ENCODE measurements around the gene SEC11A. TPM values are rescaled to one million over a fixed set of nuclear protein-coding genes. Genes with fewer than 3 reads are reported as not detected.

Gene SEC11A
- total and polyA plus RNA-seq, 2 experiments from 2014 or later, result 218 to 271 TPM

GRCh38 chr15:84734794-84735479 is 19.0 kb upstream of the SEC11A start:
- Histone ChIP-seq H3K27ac (peak overlapping the region; percentile 92), H3K4me2 (peak overlapping the region; percentile 64)
- DNase-seq (ENCODE audit: low spot score), result peak; percentile 93

DNA sequence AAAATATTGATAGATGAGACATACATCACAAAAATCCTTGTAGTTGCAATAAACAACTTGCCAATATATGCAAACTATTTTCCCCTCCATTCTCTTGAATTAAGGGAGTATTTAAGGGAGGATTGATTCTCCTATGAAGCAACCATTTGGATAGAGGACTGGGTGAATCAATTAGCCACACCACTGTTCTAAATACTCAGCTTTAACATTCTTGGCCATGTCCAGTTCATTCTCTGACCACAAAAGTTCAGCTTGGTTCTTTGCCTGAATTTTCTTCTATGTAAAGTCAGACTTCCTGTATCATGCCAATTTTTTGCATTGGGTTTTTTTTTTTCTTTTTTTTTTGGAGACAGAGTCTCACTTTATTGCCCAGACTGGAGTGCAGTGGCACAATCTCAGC is 15.8 kb upstream of the SEC11A start:
- Histone ChIP-seq H3K9me2 (replicated peaks; ENCODE audit: insufficient read depth) (no peaks in the 10 kb centered on the region), H3K27ac (no peak overlapping the region), H3K4me2 (no peak overlapping the region), H4K20me1 (ENCODE audit: insufficient read depth, poor library complexity, severe bottlenecking) (no peaks in the 10 kb centered on the region), H2AFZ (no peak overlapping the region), H3K27me3 (no peaks in the 10 kb centered on the region), H3K9me3 (ENCODE audit: low read depth) (no peaks in the 10 kb centered on the region), H3K36me3 (replicated peaks; ENCODE audit: insufficient read depth, low read depth) (no peaks in the 10 kb centered on the region), H3K4me3 (no peak overlapping the region), H3K79me2 (no peaks in the 10 kb centered on the region), H3K4me1 (ENCODE audit: insufficient read depth) (peaks cover 5% of the 10 kb centered on the region)
- TF ChIP-seq EZH2phosphoT487 (IDR thresholded peaks at IDR 0.05; ENCODE audit: low read depth, severe bottlenecking, unreplicated experiment) (no peak), EZH2 (IDR thresholded peaks at IDR 0.05; ENCODE audit: borderline replicate concordance) (no peak), CTCF (IDR thresholded peaks at IDR 0.05; ENCODE audit: poor library complexity) (no peak)
- no peak for DNase-seq (ENCODE audit: low spot score)

More at GRCh38 chr15:84734794-84735479, 19.0 kb upstream of the SEC11A start:
- Histone ChIP-seq H3K4me3 (no peak overlapping the region), H3K36me3 (replicated peaks; ENCODE audit: insufficient read depth, low read depth) (no peaks in the 10 kb centered on the region), H4K20me1 (ENCODE audit: insufficient read depth, poor library complexity, severe bottlenecking) (no peaks in the 10 kb centered on the region), H3K9me3 (ENCODE audit: low read depth) (no peaks in the 10 kb centered on the region), H3K4me1 (ENCODE audit: insufficient read depth) (peaks cover 5% of the 10 kb centered on the region), H3K9me2 (replicated peaks; ENCODE audit: insufficient read depth) (no peaks in the 10 kb centered on the region), H3K27me3 (no peaks in the 10 kb centered on the region), H2AFZ (peak overlapping the region; percentile 28), H3K79me2 (no peaks in the 10 kb centered on the region)
- TF ChIP-seq EZH2 (IDR thresholded peaks at IDR 0.05; ENCODE audit: borderline replicate concordance), result no peak
- TF ChIP-seq CTCF (IDR thresholded peaks at IDR 0.05; ENCODE audit: poor library complexity), result no peak
- no peak for TF ChIP-seq EZH2phosphoT487 (IDR thresholded peaks at IDR 0.05; ENCODE audit: low read depth, severe bottlenecking, unreplicated experiment)
- 9% methylated on average over 7 of the region's 7 CpGs for WGBS (ENCODE audit: low lambda C conversion rate, missing lambda C conversion rate)

DNA sequence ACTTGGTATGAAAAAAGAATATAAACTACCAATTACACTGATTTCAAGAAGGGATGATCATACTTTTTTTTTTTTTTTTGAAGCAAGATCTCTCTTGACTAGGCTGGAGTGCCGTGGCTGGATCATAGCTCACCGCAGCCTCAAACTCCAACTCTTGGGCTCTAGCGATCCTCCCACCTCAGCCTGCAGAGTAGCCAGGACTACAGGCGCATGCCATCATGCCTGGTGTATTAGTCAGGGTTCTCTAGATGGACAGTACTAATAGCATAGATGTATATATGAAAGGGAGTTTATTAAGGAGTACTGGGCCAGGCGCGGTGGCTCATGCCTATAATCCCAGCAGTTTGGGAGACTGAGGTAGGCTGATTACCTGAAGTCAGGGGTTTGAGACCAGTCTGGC is 11.5 kb upstream of the SEC11A start:
- H3K27me3 ChIP-seq, result no peaks in the 10 kb centered on the region
- H3K4me2 ChIP-seq, result no peak overlapping the region
- no peaks in the 10 kb centered on the region for H3K79me2 ChIP-seq
- H3K4me3 ChIP-seq, result no peak overlapping the region
- H3K4me1 ChIP-seq (ENCODE audit: insufficient read depth), result no peaks in the 10 kb centered on the region
- no peaks in the 10 kb centered on the region for H3K9me3 ChIP-seq (ENCODE audit: low read depth)
- no peak for TF ChIP-seq EZH2phosphoT487 (IDR thresholded peaks at IDR 0.05; ENCODE audit: low read depth, severe bottlenecking, unreplicated experiment)
- no peak for TF ChIP-seq EZH2 (IDR thresholded peaks at IDR 0.05; ENCODE audit: borderline replicate concordance)
- no peak for TF ChIP-seq CTCF (IDR thresholded peaks at IDR 0.05; ENCODE audit: poor library complexity)
- H3K27ac ChIP-seq, result no peak overlapping the region
- H4K20me1 ChIP-seq (ENCODE audit: insufficient read depth, poor library complexity, severe bottlenecking), result no peaks in the 10 kb centered on the region
- 88% methylated on average over 6 of the region's 6 CpGs for WGBS (ENCODE audit: low lambda C conversion rate, missing lambda C conversion rate)
- DNase-seq (ENCODE audit: low spot score), result no peak
- H2AFZ ChIP-seq, result no peak overlapping the region
- no peaks in the 10 kb centered on the region for H3K36me3 ChIP-seq (replicated peaks; ENCODE audit: insufficient read depth, low read depth)
- no peaks in the 10 kb centered on the region for H3K9me2 ChIP-seq (replicated peaks; ENCODE audit: insufficient read depth)

Measured in hepatocyte (in vitro differentiated cells).